Neural cell (in vitro differentiated cells): Measurements from ENCODE around the gene GTF3C2. TPM values are rescaled to one million over a fixed set of nuclear protein-coding genes. Genes with fewer than 3 reads are reported as not detected.

ENCODE experiments used
- H2AFZ ChIP-seq: fragments of 200-600, 300-800 bp; sonication (generic), shearing (Covaris generic); 2 replicates; pipeline ENCODE4 v1.6.0; 2014; ENCODE audit warnings: low read depth, mild to moderate bottlenecking, antibody characterized with exemption, low read length, moderate library complexity
- H3F3A ChIP-seq: fragments of 200-600 bp; shearing (Covaris generic); 2 replicates; pipeline ENCODE4 v1.6.1; 2016; ENCODE audit warnings: mild to moderate bottlenecking, moderate library complexity, mixed read lengths, antibody characterized with exemption, low read length; ENCODE audit not compliant: insufficient read depth, poor library complexity, severe bottlenecking
- H3K27ac ChIP-seq: fragments of 200-600, 300-800 bp; sonication (generic), shearing (Covaris generic); 2 replicates; pipeline ENCODE4 v1.5.1; 2014; ENCODE audit warnings: mild to moderate bottlenecking, low read length, moderate library complexity
- H3K27me3 ChIP-seq: fragments of 300-800, 200-600 bp; sonication (generic), shearing (Covaris generic); 2 replicates; pipeline ENCODE4 v1.6.0; 2014; ENCODE audit warnings: mild to moderate bottlenecking, low read depth, low read length, moderate library complexity; ENCODE audit not compliant: insufficient read depth
- H3K36me3 ChIP-seq: fragments of 300-800, 200-600 bp; sonication (generic), shearing (Covaris generic); 2 replicates; pipeline ENCODE4 v1.5.1; 2014; ENCODE audit warnings: mild to moderate bottlenecking, antibody characterized with exemption, low read length, moderate library complexity; ENCODE audit not compliant: insufficient read depth
- H3K4me2 ChIP-seq: fragments of 300-800, 200-600 bp; sonication (generic), shearing (Covaris generic); 2 replicates; pipeline ENCODE4 v1.6.0; 2014; ENCODE audit warnings: mild to moderate bottlenecking, low read length
- H3K4me3 ChIP-seq: fragments of 300-800, 200-600 bp; sonication (generic), shearing (Covaris generic); 2 replicates; pipeline ENCODE4 v1.5.1; 2014; ENCODE audit warnings: mild to moderate bottlenecking, low read length, moderate library complexity
- H3K79me2 ChIP-seq: fragments of 200-600 bp; shearing (Covaris generic); replicated peaks from 2 replicates; pipeline ENCODE4 v1.6.0; 2014; ENCODE audit warnings: mild to moderate bottlenecking, low read length, moderate library complexity; ENCODE audit not compliant: insufficient read depth
- H3K9ac ChIP-seq: fragments of 300-800, 200-600 bp; sonication (generic), shearing (Covaris generic); 2 replicates; pipeline ENCODE4 v1.6.1; 2016; ENCODE audit warnings: mild to moderate bottlenecking, low read length, mixed read lengths
- H3K9me2 ChIP-seq: fragments of 200-600 bp; shearing (Covaris generic); 2 replicates; pipeline ENCODE4 v1.6.1; 2016; ENCODE audit warnings: mild to moderate bottlenecking, low read length, mixed read lengths; ENCODE audit not compliant: insufficient read depth
- H3K9me3 ChIP-seq: fragments of 200-600, 300-800 bp; sonication (generic), shearing (Covaris generic); 2 replicates; pipeline ENCODE4 v1.6.1; 2016; ENCODE audit warnings: mild to moderate bottlenecking, mixed run types, low read length, moderate library complexity, mixed read lengths
- H4K20me1 ChIP-seq: fragments of 200-600 bp; shearing (Covaris generic); 2 replicates; pipeline ENCODE4 v1.6.1; 2016; ENCODE audit warnings: mild to moderate bottlenecking, mixed run types; ENCODE audit not compliant: insufficient read depth
- CTCF ChIP-seq: fragments of 450-650 bp; IDR thresholded peaks from 2 replicates; pipeline ENCODE4 v1.5.1; 2014; ENCODE audit warnings: antibody characterized with exemption, mild to moderate bottlenecking, moderate library complexity; ENCODE audit not compliant: poor library complexity, severe bottlenecking
- EP300 ChIP-seq: fragments of 450-650 bp; conservative IDR thresholded peaks from 2 replicates; pipeline ENCODE4 v1.6.1; 2014; ENCODE audit warnings: antibody characterized with exemption, mild to moderate bottlenecking, moderate library complexity; ENCODE audit not compliant: poor library complexity, severe bottlenecking
- EZH2 ChIP-seq: fragments of 200-600, 300-800 bp; shearing (Covaris generic), sonication (generic); IDR thresholded peaks from 2 replicates; pipeline ENCODE4 v1.6.1; 2014; ENCODE audit warnings: antibody characterized with exemption, low read length, borderline replicate concordance, mild to moderate bottlenecking; ENCODE audit not compliant: insufficient read depth, poor library complexity, severe bottlenecking
- MXI1 ChIP-seq: fragments of 450-650 bp; conservative IDR thresholded peaks from 2 replicates; pipeline ENCODE4 v1.6.1; 2014; ENCODE audit warnings: antibody characterized with exemption, mild to moderate bottlenecking; ENCODE audit not compliant: poor library complexity, severe bottlenecking
- POLR2AphosphoS5 ChIP-seq: IDR thresholded peaks from 2 replicates; pipeline ENCODE4 v1.6.1; 2012
- RAD21 ChIP-seq: fragments of 450-650 bp; conservative IDR thresholded peaks from 2 replicates; pipeline ENCODE4 v1.6.1; 2014; ENCODE audit warnings: antibody characterized with exemption, mild to moderate bottlenecking, moderate library complexity
- SMC3 ChIP-seq: fragments of 450-650 bp; conservative IDR thresholded peaks from 2 replicates; pipeline ENCODE4 v1.6.1; 2014; ENCODE audit warnings: antibody characterized with exemption, mild to moderate bottlenecking, moderate library complexity; ENCODE audit not compliant: poor library complexity
- TAF1 ChIP-seq: IDR thresholded peaks from 2 replicates; pipeline ENCODE4 v1.6.1; 2012; ENCODE audit warnings: low read depth
- polyA plus RNA-seq: library from polyadenylated mRNA; depleted of rRNA; stranded (reverse); fragments of >200 nt; gene quantifications from 2 replicates; pipeline ENCODE4 v1.2.3, GENCODE V29; 2014
- TF ChIP-seq, protein P1 (sequence below): IDR thresholded peaks from 2 replicates; pipeline ENCODE4 v1.6.1; 2012; ENCODE audit warnings: borderline replicate concordance

Gene GTF3C2
- polyA plus RNA-seq, 1 donor from 2014 or later, result 27.8 TPM

DNA sequence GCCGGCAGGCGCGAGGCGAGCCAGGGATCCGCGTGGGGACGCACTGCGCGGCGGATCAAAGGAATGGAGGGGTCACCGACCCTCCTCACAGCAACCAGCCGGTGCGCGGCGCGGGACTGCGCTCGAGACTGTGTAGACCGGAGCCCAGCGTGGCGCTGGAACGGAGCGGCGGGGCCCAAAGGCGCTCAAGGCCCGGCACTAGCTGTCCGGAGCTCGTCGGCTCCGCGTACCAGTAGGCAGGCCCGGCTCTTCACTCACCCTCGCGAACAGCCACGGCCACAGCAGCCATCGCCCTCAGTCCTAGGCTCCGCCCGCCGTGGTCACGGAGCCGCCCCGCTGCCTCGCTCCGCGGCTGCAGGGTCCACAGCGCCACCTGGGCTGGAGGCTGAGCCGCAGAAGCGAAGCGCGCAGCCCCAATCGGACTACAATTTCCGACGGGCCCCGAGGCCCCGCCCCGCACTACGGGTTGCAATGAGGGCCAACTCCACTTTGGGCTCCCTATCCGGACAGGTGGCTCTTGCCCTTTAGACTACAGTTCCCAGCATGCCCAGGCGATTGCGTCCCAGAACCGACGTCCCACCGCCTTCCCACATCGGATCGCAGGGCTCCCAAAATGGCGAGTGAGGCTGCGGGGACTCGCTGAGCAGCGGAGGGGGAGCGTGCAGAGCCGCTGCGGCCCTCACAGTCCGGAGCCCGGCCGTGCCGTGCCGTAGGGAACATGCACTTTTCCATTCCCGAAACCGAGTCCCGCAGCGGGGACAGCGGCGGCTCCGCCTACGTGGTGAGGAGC, 13.7 kb upstream of the GTF3C2 start, which contains the start of the genes EIF2B4 and SNX17:
TSS of gene EIF2B4 (minus strand) at position 313 of the 790 bp plus-strand sequence. CDS start at position 289, 24 bp downstream.
TSS of gene SNX17 (plus strand) at position 591 of the 790 bp plus-strand sequence. CDS start at position 719, 128 bp downstream.
- H4K20me1 ChIP-seq, result no peaks in the 10 kb centered on the region
- H3K9me3 ChIP-seq, result no peaks in the 10 kb centered on the region
- H3K27ac ChIP-seq, result peak within 1 kb of the TSS; percentile 86
- peaks cover 29% of the 10 kb centered on the region for H3K79me2 ChIP-seq
- peak within 1 kb of the TSS; percentile 97 for H3K9ac ChIP-seq
- TF ChIP-seq CTCF (peak; percentile 99), RAD21 (peak; percentile 63), MXI1 (peak; percentile 92), SMC3 (peak; percentile 70), EP300 (peak; percentile 75), POLR2AphosphoS5 (peak; percentile 90), TAF1 (peak; percentile 92), EZH2 (no peak)
- TF ChIP-seq, protein P1, sequence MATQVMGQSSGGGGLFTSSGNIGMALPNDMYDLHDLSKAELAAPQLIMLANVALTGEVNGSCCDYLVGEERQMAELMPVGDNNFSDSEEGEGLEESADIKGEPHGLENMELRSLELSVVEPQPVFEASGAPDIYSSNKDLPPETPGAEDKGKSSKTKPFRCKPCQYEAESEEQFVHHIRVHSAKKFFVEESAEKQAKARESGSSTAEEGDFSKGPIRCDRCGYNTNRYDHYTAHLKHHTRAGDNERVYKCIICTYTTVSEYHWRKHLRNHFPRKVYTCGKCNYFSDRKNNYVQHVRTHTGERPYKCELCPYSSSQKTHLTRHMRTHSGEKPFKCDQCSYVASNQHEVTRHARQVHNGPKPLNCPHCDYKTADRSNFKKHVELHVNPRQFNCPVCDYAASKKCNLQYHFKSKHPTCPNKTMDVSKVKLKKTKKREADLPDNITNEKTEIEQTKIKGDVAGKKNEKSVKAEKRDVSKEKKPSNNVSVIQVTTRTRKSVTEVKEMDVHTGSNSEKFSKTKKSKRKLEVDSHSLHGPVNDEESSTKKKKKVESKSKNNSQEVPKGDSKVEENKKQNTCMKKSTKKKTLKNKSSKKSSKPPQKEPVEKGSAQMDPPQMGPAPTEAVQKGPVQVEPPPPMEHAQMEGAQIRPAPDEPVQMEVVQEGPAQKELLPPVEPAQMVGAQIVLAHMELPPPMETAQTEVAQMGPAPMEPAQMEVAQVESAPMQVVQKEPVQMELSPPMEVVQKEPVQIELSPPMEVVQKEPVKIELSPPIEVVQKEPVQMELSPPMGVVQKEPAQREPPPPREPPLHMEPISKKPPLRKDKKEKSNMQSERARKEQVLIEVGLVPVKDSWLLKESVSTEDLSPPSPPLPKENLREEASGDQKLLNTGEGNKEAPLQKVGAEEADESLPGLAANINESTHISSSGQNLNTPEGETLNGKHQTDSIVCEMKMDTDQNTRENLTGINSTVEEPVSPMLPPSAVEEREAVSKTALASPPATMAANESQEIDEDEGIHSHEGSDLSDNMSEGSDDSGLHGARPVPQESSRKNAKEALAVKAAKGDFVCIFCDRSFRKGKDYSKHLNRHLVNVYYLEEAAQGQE, result peak; percentile 66
- H3K9me2 ChIP-seq, result no peaks in the 10 kb centered on the region
- H3K36me3 ChIP-seq, result no peaks in the 10 kb centered on the region
- H3F3A ChIP-seq, result no peaks in the 10 kb centered on the region
- H3K4me2 ChIP-seq, result peak within 1 kb of the TSS; percentile 99
- no peaks in the 10 kb centered on the region for H3K27me3 ChIP-seq
- H2AFZ ChIP-seq, result peak within 1 kb of the TSS; percentile 96
- peak within 1 kb of the TSS; percentile 93 for H3K4me3 ChIP-seq

- peak overlapping the region; percentile 86 for H3K27ac ChIP-seq
- H3K9me2 ChIP-seq, result no peaks in the 10 kb centered on the region
- peak overlapping the region; percentile 97 for H3K4me2 ChIP-seq
- peaks cover 29% of the 10 kb centered on the region for H3K79me2 ChIP-seq
- peak overlapping the region; percentile 97 for H3K9ac ChIP-seq
- no peaks in the 10 kb centered on the region for H3K9me3 ChIP-seq
- no peaks in the 10 kb centered on the region for H3K27me3 ChIP-seq
- peak overlapping the region; percentile 93 for H3K4me3 ChIP-seq
- peak overlapping the region; percentile 67 for H2AFZ ChIP-seq
- no peaks in the 10 kb centered on the region for H3F3A ChIP-seq
- no peak for TF ChIP-seq POLR2AphosphoS5
- peak; percentile 3 for TF ChIP-seq TAF1
- H4K20me1 ChIP-seq, result no peaks in the 10 kb centered on the region
- H3K36me3 ChIP-seq, result no peaks in the 10 kb centered on the region
Observed at GRCh38 chr2:27369471-27370025, 13.0 kb upstream of the GTF3C2 start.
